Heart right ventricle (tissue), 16 donors: ENCODE results near the gene FGFBP2. TPM values are rescaled to one million over a fixed set of nuclear protein-coding genes. Genes with fewer than 3 reads are reported as not detected.

Experiments
- ATAC-seq, 8 donors: fragments of 200-7000 bp; cut with Tn5 transposase; one replicate each; pipeline ENCODE4 v1.9.1; 2020; ENCODE audit warnings: mild to moderate bottlenecking in 8 of 8, moderate library complexity in 8 of 8, moderate number of reproducible peaks in 1 of 8
- DNase-seq, 2 donors: peaks; one replicate each; pipeline ENCODE4 v3.0.0-alpha.2; 2020
- H3K27ac ChIP-seq, 10 donors: fragments of 200-600 bp; sonication (generic) in 2 of 10; one replicate each; pipeline versions ENCODE4 v1.5.0 to v1.8.0; 2020 to 2022; ENCODE audit warnings: mild to moderate bottlenecking in 3 of 10
- H3K27me3 ChIP-seq, 7 donors: fragments of 200-600 bp; one replicate each; pipeline ENCODE4 v1.8.0; 2021 to 2022; ENCODE audit warnings: mild to moderate bottlenecking in 2 of 7
- H3K36me3 ChIP-seq, 9 donors: fragments of 200-600 bp; sonication (generic) in 1 of 9; one replicate each; pipeline versions ENCODE4 v1.5.0 to v1.8.0; 2020 to 2022; ENCODE audit warnings: mild to moderate bottlenecking in 2 of 9
- H3K4me1 ChIP-seq, 9 donors: fragments of 200-600 bp; sonication (generic) in 1 of 9; one replicate each; pipeline versions ENCODE4 v1.5.0 to v1.8.0; 2020 to 2022; ENCODE audit warnings: mild to moderate bottlenecking in 4 of 9
- H3K4me3 ChIP-seq, 10 donors: fragments of 200-600 bp; sonication (generic) in 2 of 10; one replicate each; pipeline versions ENCODE4 v1.5.0 to v1.8.0; 2020 to 2022; ENCODE audit warnings: mild to moderate bottlenecking in 7 of 10, moderate library complexity in 2 of 10
- H3K9me3 ChIP-seq, 11 donors: fragments of 200-600 bp in 10 of 11; sonication (generic) in 2 of 11; one replicate each; pipeline versions ENCODE4 v1.5.0 to v1.8.0; 2013 to 2022; ENCODE audit warnings: mild to moderate bottlenecking in 2 of 11, control low read depth in 1 of 11, moderate library complexity in 1 of 11
- WGBS, 2 donors: extraction: QIAGEN DNeasy Blood & Tissue Kit; methylation state at CpG; one replicate each; pipeline ENCODE4 v1.1.7; 2013; ENCODE audit warnings: inconsistent platforms in 1 of 2; 5-methylcytosine and 5-hydroxymethylcytosine counted together
- intact Hi-C, 10 donors: fragments of 100-400 bp; cut with DNase I; formaldehyde crosslinking; loops; one replicate each; pipeline versions ENCODE4 v1.11.1 to v1.14.2; 2022
- polyA plus RNA-seq, 2 donors: library from polyadenylated mRNA; stranded (reverse); fragments of 200-250 nt; gene quantifications; one replicate each; pipeline ENCODE4 v1.2.3, GENCODE V29; 2013
- total RNA-seq, 10 donors: library from RNA; stranded (reverse); fragmentation: NEBNext Ultra II Directional in 3 of 10; extraction: Animal tissue kit (Norgen Biotek cat#: 25700) in 3 of 10; gene quantifications; one replicate each; pipeline versions ENCODE4 v1.2.1 to v1.2.4, GENCODE V29; 2021 to 2023
- TF ChIP-seq, protein P1 (sequence below), 9 donors: fragments of 200-600 bp; sonication (generic) in 2 of 9; IDR thresholded peaks; one replicate each; pipeline versions ENCODE4 v1.5.0 to v1.8.0; 2021 to 2022; ENCODE audit warnings: antibody characterized with exemption in 9 of 9, mild to moderate bottlenecking in 5 of 9, moderate library complexity in 1 of 9
- donor health status: Arrhythmogenic right ventricular cardiomyopathy.
- donor health status: ischemic (EF 13 %, LVEDD 7.1; RV severe dilation, severe dysfunction).
- donor health status: healthy with polysubstance abuse.
- donor health status: DM: no; HTN: yes; CAD: no.
- donor health status: DM: no; HTN: no; CAD: no.
- donor health status: ischemic (EF 25% LVEDD 6.9; RV normal size, moderate dysfunction).
- donor health status: ischemic (EF 25% LVEDD 5.7; RV mildly dilated, moderate dysfunction).
- donor health status: healthy.
- donor health status: DM: yes; HTN: yes; CAD: no.
- donor health status: Ischemic cardiomyopathy.
- donor health status: ischemic (EF 35%, LVEDD 5.7; RV mildly dilated, moderate dysfunction).
- donor health status: nonischemic (EF 11% LVEDD 7.7; RV severe dilation, severe dysfunction).
- donor health status: DM: yes; HTN: yes; CAD: no.
- donor health status: PGD.
- donor health status: ischemic (EF 29% LVEDD 5.4; RV normal size, mild dysfunction).
- donor health status: nonischemic (EF 23%, LVEDD 6.1; RV moderate dilation, normal function).

Gene FGFBP2
- total and polyA plus RNA-seq, 12 donors, result 0.32 to 15.8 (median 1.6) TPM

- H3K4me3 ChIP-seq, result no peak overlapping the region
- no peak for DNase-seq
- intact Hi-C loops, result no loop called here
- WGBS, 2 donors, result 39 to 49% methylated on average over 1 of the region's 1 CpG
- H3K27ac ChIP-seq, result no peak overlapping the region
- H3K9me3 ChIP-seq, result no peaks in the 10 kb centered on the region
- no peak for ATAC-seq
- no peaks in the 10 kb centered on the region for H3K4me1 ChIP-seq
- peaks cover 0 to 20% (median 0%) of the 10 kb centered on the region in 7 donors for H3K27me3 ChIP-seq
- H3K36me3 ChIP-seq, result no peaks in the 10 kb centered on the region
- TF ChIP-seq, protein P1, sequence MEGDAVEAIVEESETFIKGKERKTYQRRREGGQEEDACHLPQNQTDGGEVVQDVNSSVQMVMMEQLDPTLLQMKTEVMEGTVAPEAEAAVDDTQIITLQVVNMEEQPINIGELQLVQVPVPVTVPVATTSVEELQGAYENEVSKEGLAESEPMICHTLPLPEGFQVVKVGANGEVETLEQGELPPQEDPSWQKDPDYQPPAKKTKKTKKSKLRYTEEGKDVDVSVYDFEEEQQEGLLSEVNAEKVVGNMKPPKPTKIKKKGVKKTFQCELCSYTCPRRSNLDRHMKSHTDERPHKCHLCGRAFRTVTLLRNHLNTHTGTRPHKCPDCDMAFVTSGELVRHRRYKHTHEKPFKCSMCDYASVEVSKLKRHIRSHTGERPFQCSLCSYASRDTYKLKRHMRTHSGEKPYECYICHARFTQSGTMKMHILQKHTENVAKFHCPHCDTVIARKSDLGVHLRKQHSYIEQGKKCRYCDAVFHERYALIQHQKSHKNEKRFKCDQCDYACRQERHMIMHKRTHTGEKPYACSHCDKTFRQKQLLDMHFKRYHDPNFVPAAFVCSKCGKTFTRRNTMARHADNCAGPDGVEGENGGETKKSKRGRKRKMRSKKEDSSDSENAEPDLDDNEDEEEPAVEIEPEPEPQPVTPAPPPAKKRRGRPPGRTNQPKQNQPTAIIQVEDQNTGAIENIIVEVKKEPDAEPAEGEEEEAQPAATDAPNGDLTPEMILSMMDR (IDR thresholded peaks at IDR 0.05), result no peak
Measured at GRCh38 chr4:15945516-15945915, 17.5 kb downstream of the FGFBP2 start.

GRCh38 chr4:15944895-15945294, 18.1 kb downstream of the FGFBP2 start:
- Histone ChIP-seq H3K4me1 (no peaks in the 10 kb centered on the region), H3K9me3 (no peaks in the 10 kb centered on the region), H3K36me3 (no peaks in the 10 kb centered on the region), H3K4me3 (no peak overlapping the region), H3K27ac (no peak overlapping the region), H3K27me3 (peaks cover 0 to 20% (median 0%) of the 10 kb centered on the region in 7 donors)
- DNase-seq (no peak), ATAC-seq (no peak)
- WGBS, 2 donors, result 80 to 81% methylated on average over 2 of the region's 2 CpGs
- intact Hi-C loops, result no loop called here
- TF ChIP-seq, protein P1 (IDR thresholded peaks at IDR 0.05), result no peak

- Histone ChIP-seq H3K4me1 (no peaks in the 10 kb centered on the region), H3K36me3 (no peaks in the 10 kb centered on the region), H3K27ac (no peak overlapping the region), H3K4me3 (no peak overlapping the region), H3K9me3 (no peaks in the 10 kb centered on the region), H3K27me3 (peaks cover 0 to 20% (median 7%) of the 10 kb centered on the region in 7 donors)
- intact Hi-C loops, result no loop called here
- 83 to 97% methylated on average over 1 of the region's 1 CpG for WGBS, 2 donors
- ATAC-seq (no peak), DNase-seq (no peak)
- TF ChIP-seq, protein P1 (IDR thresholded peaks at IDR 0.05), result no peak
Measured at GRCh38 chr4:15942283-15942682, 20.7 kb downstream of the FGFBP2 start.

DNA sequence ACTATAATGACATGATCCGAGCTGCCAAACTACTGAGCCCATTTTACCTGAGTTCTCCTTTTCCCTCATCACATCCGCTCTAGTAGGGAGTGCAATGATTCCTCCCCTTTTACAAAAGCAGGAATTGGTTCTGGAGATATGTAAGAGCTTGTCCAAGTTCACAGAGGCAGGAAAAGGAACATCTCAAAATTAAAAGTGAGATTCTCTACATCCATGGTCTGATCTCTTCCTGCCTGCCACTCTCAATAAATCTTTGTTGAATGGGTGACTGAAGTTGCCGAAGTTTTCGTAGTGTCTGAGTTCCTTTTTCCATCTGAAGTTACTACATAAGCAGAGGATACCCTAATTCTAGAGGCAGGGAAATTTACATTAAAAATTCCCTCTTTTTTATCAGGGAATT, 24.3 kb downstream of the FGFBP2 start, which contains the start of gene FGFBP1:
Gene FGFBP1 (minus strand): TSS at position 101 of the 400 bp plus-strand sequence. CDS start 2,108 bp downstream, outside the sequence.
- WGBS, 2 donors, result 69 to 77% methylated on average over 4 of the region's 4 CpGs
- peaks cover 0 to 23% (median 7%) of the 10 kb centered on the region in 7 donors for H3K27me3 ChIP-seq
- intact Hi-C loops, result no loop called here
- H3K27ac ChIP-seq, result no peak within 1 kb of the TSS
- no peaks in the 10 kb centered on the region for H3K36me3 ChIP-seq
- H3K4me1 ChIP-seq, result peaks cover 0 to 7% (median 0%) of the 10 kb centered on the region in 9 donors
- no peak within 1 kb of the TSS for H3K4me3 ChIP-seq
- ATAC-seq, result no peak
- DNase-seq, result no peak
- TF ChIP-seq, protein P1 (IDR thresholded peaks at IDR 0.05), result no peak
- H3K9me3 ChIP-seq, result no peaks in the 10 kb centered on the region
